ENCODE measurements around the gene GDF9. TPM values are rescaled to one million over a fixed set of nuclear protein-coding genes. Genes with fewer than 3 reads are reported as not detected.
A peak's percentile ranks its signal among the peaks of the same experiment; 100 is the strongest.

Gene GDF9
- total RNA-seq, 3 donors from 2014 or later, result 0.33 to 0.64 (median 0.44) TPM

- Histone ChIP-seq H3K9me3 (no peaks in the 10 kb centered on the region), H3K27ac (peak within 1 kb of the TSS in 1 of 2 donors; percentile 54), H3K36me3 (no peaks in the 10 kb centered on the region), H3K4me1 (no peaks in the 10 kb centered on the region), H3K27me3 (peaks cover 2 to 15% of the 10 kb centered on the region in 2 donors), H3K4me3 (peak within 1 kb of the TSS; percentile 23 to 77 (median 58))
- TF ChIP-seq POLR2AphosphoS5 (IDR thresholded peaks at IDR 0.05) (no peak), POLR2A (IDR thresholded peaks at IDR 0.05) (no peak), CTCF (IDR thresholded peaks at IDR 0.05) (no peak)
- no peak for DNase-seq (ENCODE audit: low spot score in 2 of 2)
- intact Hi-C loops (cut with DNase I; ENCODE audit: low total_unique reads), result no loop called here
Measured at GRCh38 chr5:132812781-132813598, 53.3 kb downstream of the GDF9 start, which contains the start of gene SOWAHA. SOWAHA (plus strand) TSS chr5:132813302; CDS start chr5:132813622, 320 bp downstream.

- H3K27me3 ChIP-seq, result peaks cover 2 to 15% of the 10 kb centered on the region in 2 donors
- no peaks in the 10 kb centered on the region for H3K36me3 ChIP-seq
- no peak overlapping the region for H3K27ac ChIP-seq
- no peak for TF ChIP-seq CTCF (IDR thresholded peaks at IDR 0.05)
- no peak for TF ChIP-seq POLR2A (IDR thresholded peaks at IDR 0.05)
- TF ChIP-seq POLR2AphosphoS5 (IDR thresholded peaks at IDR 0.05), result no peak
- DNase-seq (ENCODE audit: low spot score in 2 of 2), result no peak
- intact Hi-C loops (cut with DNase I; ENCODE audit: low total_unique reads), result no loop called here
- H3K9me3 ChIP-seq, result no peaks in the 10 kb centered on the region
- H3K4me1 ChIP-seq, result no peaks in the 10 kb centered on the region
- H3K4me3 ChIP-seq, result no peak overlapping the region
Measured at GRCh38 chr5:132812123-132812765, 54.0 kb downstream of the GDF9 start.

Other genes starting within 250 kb of the GDF9 start
- under 1 TPM in 2 of 3 donors, not detected in 1; 0.33 to 0.73 TPM for gene IL13, start 208.3 kb downstream of the GDF9 start, total RNA-seq
- gene IL4, start 192.5 kb downstream of the GDF9 start, total RNA-seq, result not detected
- gene KIF3A, start 128.9 kb downstream of the GDF9 start, total RNA-seq, result 10 to 100 TPM in 2 of 3 donors, 1 to 10 TPM in 1; 4.5 to 15.7 (median 11.5) TPM
- 1 to 10 TPM in 1 of 3 donors, under 1 TPM in 1, not detected in 1; 0.98 to 2.0 TPM for gene CCNI2, start 119.0 kb downstream of the GDF9 start, total RNA-seq
- gene SEPTIN8, start 89.2 kb downstream of the GDF9 start, total RNA-seq, result 10 to 100 TPM; 26.4 to 43.0 (median 40.0) TPM
- 1 to 10 TPM in 1 of 3 donors, under 1 TPM in 2; 0.66 to 3.2 (median 0.96) TPM for gene SOWAHA, start 53.2 kb downstream of the GDF9 start, total RNA-seq
- 10 to 100 TPM in 1 of 3 donors, 1 to 10 TPM in 2; 2.4 to 12.6 (median 9.5) TPM for gene SHROOM1, start 35.8 kb downstream of the GDF9 start, total RNA-seq
- 100 to 1,000 TPM; 106 to 184 (median 150) TPM for gene UQCRQ, start 173 bp upstream of the GDF9 start, total RNA-seq
- gene LEAP2, start 7.2 kb upstream of the GDF9 start, total RNA-seq, result 1 to 10 TPM in 2 of 3 donors, under 1 TPM in 1; 0.80 to 4.1 (median 2.9) TPM
- gene AFF4, start 97.2 kb upstream of the GDF9 start, total RNA-seq, result 100 to 1,000 TPM in 1 of 3 donors, 10 to 100 TPM in 2; 70.2 to 108 (median 75.4) TPM
- gene ZCCHC10, start 160.1 kb upstream of the GDF9 start, total RNA-seq, result 10 to 100 TPM; 13.6 to 30.4 (median 21.6) TPM
- gene HSPA4, start 185.5 kb upstream of the GDF9 start, total RNA-seq, result 10 to 100 TPM; 45.6 to 67.2 (median 55.4) TPM

Data from breast epithelium (tissue), 4 donors.